ENCODE results near the gene PTK6.

PTK6 gene

GRCh38 chr20:63536241-63536977 lies 767 bp downstream of the PTK6 start:
- no peak overlapping the region for H3K4me3 ChIP-seq (replicated peaks; ENCODE audit: low read depth, low read length)
- DNase-seq (ENCODE audit: extremely low read depth, low read depth) = no peak
- no peak for TF ChIP-seq CTCF (IDR thresholded peaks at IDR 0.05; ENCODE audit: low read depth, low read length, missing control alignments)

- no peak overlapping the region for H3K4me3 ChIP-seq (replicated peaks; ENCODE audit: low read depth, low read length)
- no peak for DNase-seq (ENCODE audit: extremely low read depth, low read depth)
- TF ChIP-seq CTCF (IDR thresholded peaks at IDR 0.05; ENCODE audit: low read depth, low read length, missing control alignments) = no peak
These were observed 2.1 kb downstream of the PTK6 start for GRCh38 chr20:63534831-63535651.

- no peak for DNase-seq (ENCODE audit: extremely low read depth, low read depth)
- TF ChIP-seq CTCF (IDR thresholded peaks at IDR 0.05; ENCODE audit: low read depth, low read length, missing control alignments) = no peak
- no peak overlapping the region for H3K4me3 ChIP-seq (replicated peaks; ENCODE audit: low read depth, low read length)
These were observed 2.7 kb downstream of the PTK6 start for GRCh38 chr20:63534427-63534830.

- H3K4me3 ChIP-seq (replicated peaks; ENCODE audit: low read depth, low read length) = no peak overlapping the region
- no peak for TF ChIP-seq CTCF (IDR thresholded peaks at IDR 0.05; ENCODE audit: low read depth, low read length, missing control alignments)
- no peak for DNase-seq (ENCODE audit: extremely low read depth, low read depth)
These were observed 3.2 kb downstream of the PTK6 start for GRCh38 chr20:63533871-63534393.

GRCh38 chr20:63533388-63533787 lies 3.8 kb downstream of the PTK6 start:
- DNase-seq (ENCODE audit: extremely low read depth, low read depth) = no peak

GRCh38 chr20:63532449-63532971 lies 4.7 kb downstream of the PTK6 start:
- H3K4me3 ChIP-seq (replicated peaks; ENCODE audit: low read depth, low read length) = no peak overlapping the region
- DNase-seq (ENCODE audit: extremely low read depth, low read depth) = no peak
- no peak for TF ChIP-seq CTCF (IDR thresholded peaks at IDR 0.05; ENCODE audit: low read depth, low read length, missing control alignments)

More at GRCh38 chr20:63533388-63533787, 3.8 kb downstream of the PTK6 start:
- H3K4me3 ChIP-seq (replicated peaks; ENCODE audit: low read depth, low read length) = no peak overlapping the region
- no peak for TF ChIP-seq CTCF (IDR thresholded peaks at IDR 0.05; ENCODE audit: low read depth, low read length, missing control alignments)
